Heart left ventricle (tissue), 13 donors: Measurements from ENCODE around the gene DUSP15.

Experiments
- POLR2A ChIP-seq, 2 donors: fragments of 450-650 bp; IDR thresholded peaks; one replicate each; pipeline ENCODE4 v1.6.1; 2017; ENCODE audit warnings: antibody characterized with exemption in 2 of 2, mild to moderate bottlenecking in 2 of 2, moderate library complexity in 2 of 2
- TF ChIP-seq, protein P1 (sequence below), 12 donors: fragments of 200-600 bp; sonication (generic) in 4 of 12; IDR thresholded peaks; one replicate each; pipeline versions ENCODE4 v1.5.0 to v1.8.0; 2018 to 2022; ENCODE audit warnings: antibody characterized with exemption in 12 of 12, mild to moderate bottlenecking in 5 of 12
- donor health status: ischemic (EF 13 %, LVEDD 7.1; RV severe dilation, severe dysfunction).
- donor health status: DM: no; HTN: yes; CAD: no.
- donor health status: DM: no; HTN: no; CAD: no.
- donor health status: ischemic (EF 25% LVEDD 6.9; RV normal size, moderate dysfunction).
- donor health status: ischemic (EF 25% LVEDD 5.7; RV mildly dilated, moderate dysfunction).
- donor health status: ischemic (EF 35%, LVEDD 5.7; RV mildly dilated, moderate dysfunction).
- donor health status: nonischemic (EF 11% LVEDD 7.7; RV severe dilation, severe dysfunction).
- donor health status: DM: yes; HTN: yes; CAD: no.
- donor health status: PGD.
- donor health status: ischemic (EF 29% LVEDD 5.4; RV normal size, mild dysfunction).
- donor health status: nonischemic (EF 23%, LVEDD 6.1; RV moderate dilation, normal function).

- TF ChIP-seq POLR2A (IDR thresholded peaks at IDR 0.05): no peak
- TF ChIP-seq, protein P1, sequence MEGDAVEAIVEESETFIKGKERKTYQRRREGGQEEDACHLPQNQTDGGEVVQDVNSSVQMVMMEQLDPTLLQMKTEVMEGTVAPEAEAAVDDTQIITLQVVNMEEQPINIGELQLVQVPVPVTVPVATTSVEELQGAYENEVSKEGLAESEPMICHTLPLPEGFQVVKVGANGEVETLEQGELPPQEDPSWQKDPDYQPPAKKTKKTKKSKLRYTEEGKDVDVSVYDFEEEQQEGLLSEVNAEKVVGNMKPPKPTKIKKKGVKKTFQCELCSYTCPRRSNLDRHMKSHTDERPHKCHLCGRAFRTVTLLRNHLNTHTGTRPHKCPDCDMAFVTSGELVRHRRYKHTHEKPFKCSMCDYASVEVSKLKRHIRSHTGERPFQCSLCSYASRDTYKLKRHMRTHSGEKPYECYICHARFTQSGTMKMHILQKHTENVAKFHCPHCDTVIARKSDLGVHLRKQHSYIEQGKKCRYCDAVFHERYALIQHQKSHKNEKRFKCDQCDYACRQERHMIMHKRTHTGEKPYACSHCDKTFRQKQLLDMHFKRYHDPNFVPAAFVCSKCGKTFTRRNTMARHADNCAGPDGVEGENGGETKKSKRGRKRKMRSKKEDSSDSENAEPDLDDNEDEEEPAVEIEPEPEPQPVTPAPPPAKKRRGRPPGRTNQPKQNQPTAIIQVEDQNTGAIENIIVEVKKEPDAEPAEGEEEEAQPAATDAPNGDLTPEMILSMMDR (IDR thresholded peaks at IDR 0.05): no peak
These were observed 20.3 kb upstream of the DUSP15 start for GRCh38 chr20:31890646-31891045.
